GM12878 (cell line): ENCODE data around the gene XRRA1. TPM values are rescaled to one million over a fixed set of nuclear protein-coding genes. Genes with fewer than 3 reads are reported as not detected.

Source experiments
- ATAC-seq: fragments of 200-7000 bp; cut with Tn5 transposase; 3 replicates; pipeline ENCODE4 v1.9.1; 2020; ENCODE audit warnings: mild to moderate bottlenecking, moderate library complexity
- BruUV-seq: library from RNA; stranded (reverse); fragments of 400-500 nt; replicated peaks from 2 replicates; lab custom pipeline; 2021; lab: Mats Ljungman, UMichigan
- CTCF ChIA-PET: fragments of 300-600 bp; sonication (Branson Sonifier 250); formaldehyde crosslinking; extraction: SDS; loops from one replicate; lab custom pipeline; 2021; ENCODE audit warnings: inconsistent platforms; lab: Yijun Ruan, JAX
- POLR2A ChIA-PET: fragments of 350-600 bp; formaldehyde crosslinking; extraction: SDS; loops from one replicate; lab custom pipeline; 2021; ENCODE audit warnings: inconsistent platforms; lab: Charles Lee
- RAD21 ChIA-PET: fragments of 300-600 bp; sonication (Branson Sonifier 250); formaldehyde crosslinking; loops from one replicate; lab custom pipeline; 2023; ENCODE audit warnings: antibody characterized with exemption; ENCODE audit not compliant: unreplicated experiment; lab: Charles Lee
- SMC1A ChIA-PET: fragments of 300-600 bp; sonication (Branson Sonifier 250); formaldehyde crosslinking; loops from one replicate; lab custom pipeline; 2023; ENCODE audit not compliant: unreplicated experiment, uncharacterized antibody; lab: Charles Lee
- DNase-seq: peaks from one replicate; pipeline ENCODE4 v3.0.0-alpha.2; 2011; ENCODE audit warnings: low read depth, low spot score
- FAIRE-seq: peaks from 3 replicates; lab custom pipeline; 2011; peaks lifted over from hg19 to GRCh38; lab: Jason Lieb, UNC
- H2AFZ ChIP-seq: 2 replicates; pipeline ENCODE4 v1.6.0; 2011; ENCODE audit warnings: low read depth, low read length, control low read depth; ENCODE audit not compliant: control insufficient read depth
- H3K27ac ChIP-seq: 2 replicates; pipeline ENCODE4 v1.5.1; 2011; ENCODE audit warnings: control low read depth; ENCODE audit not compliant: control insufficient read depth, insufficient read depth
- H3K27me3 ChIP-seq, 2 experiments: replicated peaks in 1 of 2; 2 replicates each; pipeline versions ENCODE4 v1.6.0 to v1.6.1; 2011; ENCODE audit warnings: low read length in 1 of 2; ENCODE audit not compliant: control insufficient read depth in 2 of 2, insufficient read depth in 2 of 2
- H3K36me3 ChIP-seq, 2 experiments: 2 replicates each; pipeline ENCODE4 v1.5.1; 2011; ENCODE audit warnings: low read length in 1 of 2; ENCODE audit not compliant: control insufficient read depth in 2 of 2, insufficient read depth in 2 of 2
- H3K4me1 ChIP-seq: 2 replicates; pipeline ENCODE4 v1.6.1; 2011; ENCODE audit warnings: mild to moderate bottlenecking, low read length, moderate library complexity, mixed read lengths; ENCODE audit not compliant: control insufficient read depth, insufficient read depth
- H3K4me2 ChIP-seq: 2 replicates; pipeline ENCODE4 v1.6.0; 2011; ENCODE audit warnings: control low read depth; ENCODE audit not compliant: control insufficient read depth, insufficient read depth
- H3K4me3 ChIP-seq: fragments of 200-600 bp; sonication (generic); 2 replicates; pipeline ENCODE4 v1.5.1; 2016
- H3K79me2 ChIP-seq: 2 replicates; pipeline ENCODE4 v1.6.0; 2011; ENCODE audit warnings: low read length; ENCODE audit not compliant: control insufficient read depth, insufficient read depth
- H3K9ac ChIP-seq: 2 replicates; pipeline ENCODE4 v1.8.0; 2011; ENCODE audit warnings: low read length, control low read depth, mixed read lengths; ENCODE audit not compliant: control insufficient read depth, insufficient read depth
- H3K9me3 ChIP-seq: replicated peaks from 3 replicates; pipeline ENCODE4 v1.5.1; 2011; ENCODE audit warnings: mild to moderate bottlenecking, low read length; ENCODE audit not compliant: control insufficient read depth, insufficient read depth
- H4K20me1 ChIP-seq: 2 replicates; pipeline ENCODE4 v1.6.0; 2011; ENCODE audit not compliant: control insufficient read depth, insufficient read depth
- CHD1 ChIP-seq: IDR thresholded peaks from 2 replicates; pipeline ENCODE4 v1.6.1; 2012; ENCODE audit warnings: low read depth, low read length, improper control_type of control experiment
- CHD2 ChIP-seq: IDR thresholded peaks from 2 replicates; pipeline ENCODE4 v1.6.1; 2011; ENCODE audit warnings: low read depth, low read length, improper control_type of control experiment, borderline replicate concordance
- CREM ChIP-seq: IDR thresholded peaks from 2 replicates; pipeline ENCODE4 v1.6.1; 2014; ENCODE audit warnings: antibody characterized with exemption, low read depth
- EZH2 ChIP-seq: IDR thresholded peaks from 2 replicates; pipeline ENCODE4 v1.6.1; 2012; ENCODE audit warnings: low read depth, mild to moderate bottlenecking, control low read depth, inconsistent platforms, low read length, borderline replicate concordance; ENCODE audit not compliant: control insufficient read depth
- RAD21 ChIP-seq: IDR thresholded peaks from 2 replicates; pipeline ENCODE4 v1.6.1; 2011; ENCODE audit warnings: mild to moderate bottlenecking, low read depth, low read length, moderate library complexity; ENCODE audit not compliant: insufficient read depth
- SUPT20H ChIP-seq: IDR thresholded peaks from 2 replicates; pipeline ENCODE4 v1.6.1; 2011; ENCODE audit warnings: low read depth, mild to moderate bottlenecking, low read length, moderate library complexity, borderline replicate concordance; ENCODE audit not compliant: control insufficient read depth
- WGBS: methylation state at CpG from one replicate; pipeline ENCODE4 v1.1.6; 2016; ENCODE audit warnings: low lambda C conversion rate; ENCODE audit not compliant: insufficient replicate concordance, insufficient coverage; ENCODE audit errors: missing lambda C conversion rate; 5-methylcytosine and 5-hydroxymethylcytosine counted together
- in situ Hi-C: fragments of 300-500 bp; cut with MboI; formaldehyde crosslinking; loops from 9 replicates; pipeline ENCODE4 v1.14.3; 2018; ENCODE audit warnings: mixed read lengths
- intact Hi-C: fragments of 100-400 bp; cut with micrococcal nuclease; formaldehyde crosslinking; loops from one replicate; pipeline ENCODE4 v1.14.2; 2022; ENCODE audit not compliant: unreplicated experiment
- polyA plus RNA-seq, 11 experiments: library from polyadenylated mRNA; depleted of rRNA in 4 of 11; unstranded in 6 of 11; stranded (reverse) in 5 of 11; fragments of >200 nt; fragmentation: Nextera tagmentation in 4 of 11; fragmentation: Illumina TruSeq in 1 of 11; extraction: Ambion mirVana in 4 of 11; extraction: Trizol in 1 of 11; gene quantifications; 1 replicate in 1 of 11; 2 replicates in 10 of 11; pipeline versions ENCODE4 v1.2.1 to v1.2.3, GENCODE V29; 2011 to 2016; ENCODE audit warnings: inconsistent platforms in 2 of 11, missing spikeins in 2 of 11, low read depth in 1 of 11
- total RNA-seq, 4 experiments: library from RNA; depleted of rRNA in 3 of 4; stranded (reverse); fragments of >200 nt in 3 of 4; fragmentation: Illumina TruSeq in 1 of 4; extraction: Trizol in 1 of 4; gene quantifications; 2 replicates each; pipeline versions ENCODE4 v1.2.1 to v1.2.3, GENCODE V29; 2013 to 2021
- TF ChIP-seq, protein P1 (sequence below), 3 experiments: IDR thresholded peaks in 2 of 3; conservative IDR thresholded peaks in 1 of 3; 2 replicates each; pipeline ENCODE4 v1.5.1; 2011; ENCODE audit warnings: low read depth in 3 of 3, low read length in 3 of 3, mild to moderate bottlenecking in 3 of 3, control low read depth in 2 of 3, moderate library complexity in 2 of 3, inconsistent platforms in 1 of 3, mixed read lengths in 1 of 3; ENCODE audit not compliant: control insufficient read depth in 2 of 3, insufficient read depth in 1 of 3; ENCODE audit errors: extremely low read depth in 1 of 3
- TF ChIP-seq, protein P2 (sequence below): fragments of 450-650 bp; IDR thresholded peaks from 2 replicates; pipeline ENCODE4 v1.6.1; 2016; ENCODE audit warnings: mild to moderate bottlenecking, moderate library complexity, borderline replicate concordance

Gene XRRA1
- total and polyA plus RNA-seq, 10 of the 15 experiments (the other 5 are each of a cell fraction or from before 2014, with no cell fraction given): 2.5 to 8.8 (median 4.6) TPM

DNA sequence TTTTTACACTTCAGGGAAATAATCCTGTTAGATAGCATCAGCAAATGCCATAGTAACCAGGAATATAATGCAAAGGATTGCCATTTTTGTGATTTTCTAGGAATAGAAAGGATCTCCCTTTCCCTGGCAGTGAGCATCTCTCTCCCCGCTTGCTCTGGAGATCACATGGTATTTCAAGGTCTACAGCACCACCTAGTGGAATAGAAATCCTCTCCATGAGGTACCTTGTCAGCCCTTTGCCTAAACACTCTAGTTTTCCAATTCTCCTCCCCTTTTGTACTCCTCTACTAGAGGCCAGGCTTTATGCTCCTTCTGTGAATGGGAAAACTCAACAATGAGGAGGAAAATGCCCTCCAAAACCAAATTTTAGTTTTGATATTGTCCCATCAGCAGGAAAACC is 78.4 kb downstream of the XRRA1 start:
- Histone ChIP-seq H3K27ac (no peak overlapping the region), H4K20me1 (no peaks in the 10 kb centered on the region), H3K27me3 (no peaks in the 10 kb centered on the region), H3K9ac (no peak overlapping the region), H3K4me1 (no peaks in the 10 kb centered on the region), H3K4me2 (no peak overlapping the region), H3K79me2 (no peaks in the 10 kb centered on the region), H3K36me3 (no peaks in the 10 kb centered on the region), H3K9me3 (peaks cover 32% of the 10 kb centered on the region), H3K4me3 (no peak overlapping the region), H2AFZ (no peak overlapping the region)
- intact Hi-C loops: loop anchor here (1.0 kb wide), 1 partner anchor 168 kb away; no protein-coding TSS in a partner anchor
- RAD21 ChIA-PET: interaction anchor here (0.9 kb wide), 1 partner anchor 141 kb away, joined by 3 read pairs; no protein-coding TSS in a partner anchor
- ATAC-seq (peak; percentile 83), DNase-seq (no peak), FAIRE-seq (peak; percentile 59)
- POLR2A ChIA-PET: no interaction called here
- in situ Hi-C loops: no loop called here
- BruUV-seq: no TSS peak
- WGBS: 83% methylated on average over 1 of the region's 1 CpG
- TF ChIP-seq CREM: no peak
- TF ChIP-seq SUPT20H: no peak
- peak; percentile 47 for TF ChIP-seq RAD21
- TF ChIP-seq, protein P1, sequence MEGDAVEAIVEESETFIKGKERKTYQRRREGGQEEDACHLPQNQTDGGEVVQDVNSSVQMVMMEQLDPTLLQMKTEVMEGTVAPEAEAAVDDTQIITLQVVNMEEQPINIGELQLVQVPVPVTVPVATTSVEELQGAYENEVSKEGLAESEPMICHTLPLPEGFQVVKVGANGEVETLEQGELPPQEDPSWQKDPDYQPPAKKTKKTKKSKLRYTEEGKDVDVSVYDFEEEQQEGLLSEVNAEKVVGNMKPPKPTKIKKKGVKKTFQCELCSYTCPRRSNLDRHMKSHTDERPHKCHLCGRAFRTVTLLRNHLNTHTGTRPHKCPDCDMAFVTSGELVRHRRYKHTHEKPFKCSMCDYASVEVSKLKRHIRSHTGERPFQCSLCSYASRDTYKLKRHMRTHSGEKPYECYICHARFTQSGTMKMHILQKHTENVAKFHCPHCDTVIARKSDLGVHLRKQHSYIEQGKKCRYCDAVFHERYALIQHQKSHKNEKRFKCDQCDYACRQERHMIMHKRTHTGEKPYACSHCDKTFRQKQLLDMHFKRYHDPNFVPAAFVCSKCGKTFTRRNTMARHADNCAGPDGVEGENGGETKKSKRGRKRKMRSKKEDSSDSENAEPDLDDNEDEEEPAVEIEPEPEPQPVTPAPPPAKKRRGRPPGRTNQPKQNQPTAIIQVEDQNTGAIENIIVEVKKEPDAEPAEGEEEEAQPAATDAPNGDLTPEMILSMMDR (IDR thresholded peaks at IDR 0.05 in 2 of 3, conservative IDR thresholded peaks at IDR 0.05 in 1 of 3; ENCODE audit: control insufficient read depth in 2 of 3, extremely low read depth in 1 of 3, insufficient read depth in 1 of 3, low read depth in 3 of 3, low read length in 3 of 3): peak in 2 of 3 experiments; percentile 41 to 48; a peak in 5 of 6 replicates
- TF ChIP-seq CHD2: no peak
- no peak for TF ChIP-seq EZH2
- no peak for TF ChIP-seq CHD1
- TF ChIP-seq, protein P2, sequence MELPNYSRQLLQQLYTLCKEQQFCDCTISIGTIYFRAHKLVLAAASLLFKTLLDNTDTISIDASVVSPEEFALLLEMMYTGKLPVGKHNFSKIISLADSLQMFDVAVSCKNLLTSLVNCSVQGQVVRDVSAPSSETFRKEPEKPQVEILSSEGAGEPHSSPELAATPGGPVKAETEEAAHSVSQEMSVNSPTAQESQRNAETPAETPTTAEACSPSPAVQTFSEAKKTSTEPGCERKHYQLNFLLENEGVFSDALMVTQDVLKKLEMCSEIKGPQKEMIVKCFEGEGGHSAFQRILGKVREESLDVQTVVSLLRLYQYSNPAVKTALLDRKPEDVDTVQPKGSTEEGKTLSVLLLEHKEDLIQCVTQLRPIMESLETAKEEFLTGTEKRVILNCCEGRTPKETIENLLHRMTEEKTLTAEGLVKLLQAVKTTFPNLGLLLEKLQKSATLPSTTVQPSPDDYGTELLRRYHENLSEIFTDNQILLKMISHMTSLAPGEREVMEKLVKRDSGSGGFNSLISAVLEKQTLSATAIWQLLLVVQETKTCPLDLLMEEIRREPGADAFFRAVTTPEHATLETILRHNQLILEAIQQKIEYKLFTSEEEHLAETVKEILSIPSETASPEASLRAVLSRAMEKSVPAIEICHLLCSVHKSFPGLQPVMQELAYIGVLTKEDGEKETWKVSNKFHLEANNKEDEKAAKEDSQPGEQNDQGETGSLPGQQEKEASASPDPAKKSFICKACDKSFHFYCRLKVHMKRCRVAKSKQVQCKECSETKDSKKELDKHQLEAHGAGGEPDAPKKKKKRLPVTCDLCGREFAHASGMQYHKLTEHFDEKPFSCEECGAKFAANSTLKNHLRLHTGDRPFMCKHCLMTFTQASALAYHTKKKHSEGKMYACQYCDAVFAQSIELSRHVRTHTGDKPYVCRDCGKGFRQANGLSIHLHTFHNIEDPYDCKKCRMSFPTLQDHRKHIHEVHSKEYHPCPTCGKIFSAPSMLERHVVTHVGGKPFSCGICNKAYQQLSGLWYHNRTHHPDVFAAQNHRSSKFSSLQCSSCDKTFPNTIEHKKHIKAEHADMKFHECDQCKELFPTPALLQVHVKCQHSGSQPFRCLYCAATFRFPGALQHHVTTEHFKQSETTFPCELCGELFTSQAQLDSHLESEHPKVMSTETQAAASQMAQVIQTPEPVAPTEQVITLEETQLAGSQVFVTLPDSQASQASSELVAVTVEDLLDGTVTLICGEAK: no peak
- CTCF ChIA-PET: interaction anchor here (1.2 to 8.0 kb wide), 3 partner anchors 131 to 480 kb away, joined by 3 to 48 read pairs (median 4); no protein-coding TSS in a partner anchor
- SMC1A ChIA-PET: no interaction called here
